Astrocyte (in vitro differentiated cells and primary cell): ENCODE measurements around the gene PEAK1. TPM values are rescaled to one million over a fixed set of nuclear protein-coding genes. Genes with fewer than 3 reads are reported as not detected.

Source experiments
- DNase-seq: peaks from one replicate; pipeline ENCODE4 v3.0.0-alpha.2; 2010; ENCODE audit warnings: low read depth
- FAIRE-seq: peaks from 2 replicates; lab custom pipeline; 2011; peaks lifted over from hg19 to GRCh38; lab: Jason Lieb, UNC
- H2AFZ ChIP-seq: 2 replicates; pipeline ENCODE4 v1.6.0; 2012; ENCODE audit warnings: low read depth, low read length, inconsistent platforms
- H3K27ac ChIP-seq: 2 replicates; pipeline ENCODE4 v1.5.1; 2011; ENCODE audit warnings: low read depth, low read length, inconsistent platforms
- H3K27me3 ChIP-seq: 2 replicates; pipeline ENCODE4 v1.6.0; 2011; ENCODE audit warnings: low read length, inconsistent platforms; ENCODE audit not compliant: insufficient read depth
- H3K36me3 ChIP-seq: 2 replicates; pipeline ENCODE4 v1.5.1; 2011; ENCODE audit warnings: low read length, inconsistent platforms; ENCODE audit not compliant: insufficient read depth
- H3K4me1 ChIP-seq: 2 replicates; pipeline ENCODE4 v1.5.1; 2011; ENCODE audit warnings: low read length, inconsistent platforms; ENCODE audit not compliant: insufficient read depth
- H3K4me2 ChIP-seq: 2 replicates; pipeline ENCODE4 v1.6.0; 2012; ENCODE audit warnings: low read length, inconsistent platforms
- H3K4me3 ChIP-seq: 2 replicates; pipeline ENCODE4 v1.5.1; 2011; ENCODE audit warnings: low read depth, mild to moderate bottlenecking, low read length, inconsistent platforms; ENCODE audit not compliant: insufficient read depth
- H3K79me2 ChIP-seq: 2 replicates; pipeline ENCODE4 v1.6.0; 2012; ENCODE audit warnings: mild to moderate bottlenecking, low read length, inconsistent platforms; ENCODE audit not compliant: insufficient read depth
- H3K9ac ChIP-seq: 2 replicates; pipeline ENCODE4 v1.6.0; 2012; ENCODE audit warnings: mild to moderate bottlenecking, low read length, inconsistent platforms
- H3K9me3 ChIP-seq: 2 replicates; pipeline ENCODE4 v1.5.1; 2012; ENCODE audit warnings: low read depth, mild to moderate bottlenecking, low read length, inconsistent platforms; ENCODE audit not compliant: insufficient read depth
- H4K20me1 ChIP-seq: 2 replicates; pipeline ENCODE4 v1.6.0; 2012; ENCODE audit warnings: low read length, inconsistent platforms; ENCODE audit not compliant: insufficient read depth
- H3K27ac Mint-ChIP-seq: one replicate; pipeline ENCODE4 v1.8.0; 2021; ENCODE audit warnings: mild to moderate bottlenecking, mixed read lengths; ENCODE audit not compliant: unreplicated experiment
- H3K27me3 Mint-ChIP-seq: one replicate; pipeline ENCODE4 v1.8.0; 2021; ENCODE audit warnings: low read depth, mixed read lengths; ENCODE audit not compliant: unreplicated experiment
- H3K36me3 Mint-ChIP-seq: one replicate; pipeline ENCODE4 v1.8.0; 2021; ENCODE audit warnings: low read depth, mixed read lengths; ENCODE audit not compliant: unreplicated experiment
- H3K4me1 Mint-ChIP-seq: one replicate; pipeline ENCODE4 v1.8.0; 2021; ENCODE audit warnings: low read depth, mixed read lengths; ENCODE audit not compliant: unreplicated experiment
- H3K4me3 Mint-ChIP-seq: one replicate; pipeline ENCODE4 v1.8.0; 2021; ENCODE audit warnings: mild to moderate bottlenecking, moderate library complexity, mixed read lengths; ENCODE audit not compliant: unreplicated experiment
- H3K9me3 Mint-ChIP-seq: one replicate; pipeline ENCODE4 v1.8.0; 2021; ENCODE audit warnings: mild to moderate bottlenecking, mixed read lengths; ENCODE audit not compliant: unreplicated experiment
- CTCF ChIP-seq: IDR thresholded peaks from 2 replicates; pipeline ENCODE4 v1.5.1; 2011; ENCODE audit warnings: low read depth, mild to moderate bottlenecking, inconsistent platforms, low read length, moderate library complexity; ENCODE audit not compliant: insufficient read depth
- EZH2 ChIP-seq: IDR thresholded peaks from 2 replicates; pipeline ENCODE4 v1.6.1; 2012; ENCODE audit warnings: mild to moderate bottlenecking, low read length, inconsistent platforms; ENCODE audit not compliant: insufficient read depth
- total RNA-seq: library from RNA; stranded (reverse); gene quantifications from 2 replicates; pipeline ENCODE4 v1.2.1, GENCODE V29; 2021

Gene PEAK1
- total RNA-seq, 1 donor from 2014 or later: 62.3 TPM

GRCh38 chr15:77437264-77437663, 17.4 kb upstream of the PEAK1 start:
- Histone ChIP-seq H3K27ac (no peak overlapping the region), H2AFZ (no peak overlapping the region), H3K27me3 (no peaks in the 10 kb centered on the region), H3K4me2 (no peak overlapping the region), H3K36me3 (no peaks in the 10 kb centered on the region), H3K9me3 (no peaks in the 10 kb centered on the region), H3K79me2 (peaks cover 56% of the 10 kb centered on the region), H3K4me3 (no peak overlapping the region), H4K20me1 (peaks cover 55% of the 10 kb centered on the region), H3K4me1 (no peaks in the 10 kb centered on the region), H3K9ac (no peak overlapping the region)
- DNase-seq: no peak
- peaks cover 15% of the 10 kb centered on the region for H3K4me1 Mint-ChIP-seq
- H3K27me3 Mint-ChIP-seq: no peaks in the 10 kb centered on the region
- no peak overlapping the region for H3K4me3 Mint-ChIP-seq
- no peak overlapping the region for H3K27ac Mint-ChIP-seq
- H3K36me3 Mint-ChIP-seq: peaks cover 2% of the 10 kb centered on the region
- FAIRE-seq: no peak
- TF ChIP-seq CTCF: no peak
- no peaks in the 10 kb centered on the region for H3K9me3 Mint-ChIP-seq

- Mint-ChIP-seq H3K9me3 (no peaks in the 10 kb centered on the region), H3K27ac (no peak overlapping the region), H3K36me3 (peaks cover 2% of the 10 kb centered on the region), H3K4me1 (peaks cover 15% of the 10 kb centered on the region), H3K4me3 (no peak overlapping the region), H3K27me3 (no peaks in the 10 kb centered on the region)
- DNase-seq (no peak), FAIRE-seq (no peak)
- Histone ChIP-seq H3K79me2 (peaks cover 53% of the 10 kb centered on the region), H3K4me2 (no peak overlapping the region), H3K36me3 (no peaks in the 10 kb centered on the region), H2AFZ (no peak overlapping the region), H3K4me1 (no peaks in the 10 kb centered on the region), H3K4me3 (no peak overlapping the region), H3K9ac (no peak overlapping the region), H3K27me3 (no peaks in the 10 kb centered on the region), H4K20me1 (peaks cover 52% of the 10 kb centered on the region), H3K9me3 (no peaks in the 10 kb centered on the region), H3K27ac (no peak overlapping the region)
- TF ChIP-seq EZH2: no peak
- TF ChIP-seq CTCF: no peak
These were observed 16.9 kb upstream of the PEAK1 start for GRCh38 chr15:77436822-77437221.

GRCh38 chr15:77430652-77431051, 10.7 kb upstream of the PEAK1 start:
- no peaks in the 10 kb centered on the region for H3K27me3 Mint-ChIP-seq
- H3K9me3 Mint-ChIP-seq: no peaks in the 10 kb centered on the region
- FAIRE-seq: no peak
- Histone ChIP-seq H3K27ac (no peak overlapping the region), H2AFZ (no peak overlapping the region), H3K4me1 (no peaks in the 10 kb centered on the region), H3K4me2 (no peak overlapping the region), H3K4me3 (no peak overlapping the region), H3K79me2 (peaks cover 66% of the 10 kb centered on the region), H4K20me1 (peaks cover 40% of the 10 kb centered on the region), H3K27me3 (no peaks in the 10 kb centered on the region), H3K9me3 (no peaks in the 10 kb centered on the region), H3K9ac (no peak overlapping the region), H3K36me3 (no peaks in the 10 kb centered on the region)
- peak overlapping the region; percentile 13 for H3K27ac Mint-ChIP-seq
- H3K4me1 Mint-ChIP-seq: peaks cover 14% of the 10 kb centered on the region
- H3K4me3 Mint-ChIP-seq: no peak overlapping the region
- no peak for DNase-seq
- H3K36me3 Mint-ChIP-seq: no peaks in the 10 kb centered on the region
- TF ChIP-seq EZH2: no peak
- no peak for TF ChIP-seq CTCF
